HG03097 (cell line): ENCODE results near the gene TMEM91.
"Not testable (repeated sequence)": the region's sequence is repeated elsewhere in the genome, so short reads cannot be mapped to it uniquely, and the experiment has no call there.

Experiments used
- ATAC-seq: cut with Tn5 transposase; IDR thresholded peaks from one replicate; pipeline ENCODE4 v1.9.1; 2021; ENCODE audit not compliant: unreplicated experiment, low FRiP score

TMEM91 gene

GRCh38 chr19:41352609-41353465, 23.5 kb upstream of the TMEM91 start:
- ATAC-seq, result no peak

DNA sequence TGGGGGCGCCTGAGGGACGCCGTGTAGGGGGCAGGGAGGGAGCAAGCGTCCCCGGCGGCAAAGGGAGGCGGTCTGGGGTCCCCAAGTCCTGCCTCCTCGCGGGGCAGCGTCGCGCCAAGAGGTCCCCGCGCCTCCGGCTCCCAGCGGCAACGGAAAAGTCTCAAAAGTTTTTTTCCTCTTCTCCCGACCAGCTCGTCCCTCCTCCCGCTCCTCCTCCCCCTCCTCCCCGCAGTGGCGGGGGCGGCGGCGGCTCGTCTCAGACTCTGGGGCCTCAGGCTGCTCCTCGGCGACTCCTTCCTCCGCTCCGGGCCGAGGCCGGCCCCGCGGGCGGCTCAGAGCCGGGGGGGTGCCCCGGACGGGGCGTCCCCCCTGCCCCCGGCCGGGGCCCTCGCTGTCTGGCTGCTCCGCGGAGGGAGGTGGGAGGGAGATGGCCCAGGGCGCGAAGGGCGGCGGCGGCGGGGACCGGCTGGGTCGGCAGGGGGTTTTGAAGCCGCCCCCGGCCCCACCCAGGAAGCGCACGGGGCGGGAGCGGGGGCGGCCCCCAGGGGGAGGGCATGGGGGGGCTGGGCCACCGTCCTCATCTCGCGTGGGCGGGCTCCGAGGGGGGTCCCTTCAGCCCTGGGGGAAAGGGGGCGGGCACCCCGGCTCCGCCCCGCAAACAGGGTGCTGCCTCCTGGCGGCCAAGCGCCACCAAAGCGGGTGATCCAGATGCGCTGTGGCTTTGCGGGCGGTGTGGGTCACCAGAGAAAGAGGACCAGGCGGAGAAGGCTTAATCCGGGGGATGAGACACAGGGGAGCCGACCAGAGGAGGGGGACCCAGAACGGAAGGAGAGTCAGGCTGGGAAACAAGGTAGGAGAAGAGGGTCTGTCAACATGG, 22.6 kb upstream of the TMEM91 start, which contains the start of gene TGFB1:
TSS of gene TGFB1 (minus strand) at position 457 of the 877 bp plus-strand sequence. CDS start 878 bp downstream, outside the sequence.
- peak; percentile 34 for ATAC-seq

DNA sequence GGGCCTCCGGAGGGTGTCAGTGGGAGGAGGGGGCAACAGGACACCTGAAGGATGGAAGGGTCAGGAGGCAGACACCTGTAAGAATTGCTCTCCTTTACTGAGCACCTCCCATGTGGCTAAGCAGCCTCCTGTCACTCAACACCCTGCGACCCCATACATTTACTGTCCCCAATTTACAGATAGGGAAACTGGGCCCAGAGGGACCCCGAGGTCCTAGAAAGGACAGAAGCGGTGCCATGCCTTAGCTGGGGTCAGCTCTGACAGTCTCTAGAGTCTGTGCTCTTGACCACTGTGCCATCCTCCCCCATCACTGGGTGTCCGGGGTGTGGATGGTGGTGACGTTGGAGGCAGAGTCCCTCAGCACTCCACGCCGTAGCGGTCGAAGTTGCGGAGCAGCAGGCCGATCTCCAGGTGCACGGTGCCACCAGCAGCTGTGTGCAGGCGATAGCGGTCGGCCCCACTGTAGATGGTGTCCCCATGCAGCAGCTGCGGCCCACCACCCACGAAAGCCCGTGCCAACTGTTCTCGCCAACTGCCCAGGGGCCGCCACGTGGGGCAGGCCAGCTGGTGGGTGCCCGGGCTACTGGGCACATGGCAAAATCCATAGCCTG, 21.9 kb upstream of the TMEM91 start:
- no peak for ATAC-seq

DNA sequence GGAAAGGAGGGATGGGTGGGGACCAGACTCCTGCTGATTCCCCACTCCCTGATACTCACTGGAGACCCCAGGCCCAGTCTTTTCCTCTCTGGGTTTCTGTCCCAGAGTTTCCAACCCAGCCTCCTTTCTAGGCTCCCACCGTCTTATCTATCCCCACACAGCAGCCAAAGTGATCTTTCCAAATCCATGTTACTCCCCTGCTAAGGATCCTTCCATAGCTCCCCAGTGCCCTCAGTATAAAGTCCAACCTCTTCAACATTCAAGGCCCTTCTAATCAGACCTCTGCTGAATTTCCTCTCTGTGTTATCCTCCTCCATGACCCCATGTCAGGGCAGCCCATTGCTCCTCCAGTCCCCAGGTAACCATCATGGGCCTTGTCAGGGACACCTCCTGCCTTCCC, 21.3 kb upstream of the TMEM91 start:
- no peak for ATAC-seq

- no peak for ATAC-seq
Observed at GRCh38 chr19:41355802-41356201, 20.5 kb upstream of the TMEM91 start.

GRCh38 chr19:41356984-41357739, 19.2 kb upstream of the TMEM91 start:
- no peak for ATAC-seq

DNA sequence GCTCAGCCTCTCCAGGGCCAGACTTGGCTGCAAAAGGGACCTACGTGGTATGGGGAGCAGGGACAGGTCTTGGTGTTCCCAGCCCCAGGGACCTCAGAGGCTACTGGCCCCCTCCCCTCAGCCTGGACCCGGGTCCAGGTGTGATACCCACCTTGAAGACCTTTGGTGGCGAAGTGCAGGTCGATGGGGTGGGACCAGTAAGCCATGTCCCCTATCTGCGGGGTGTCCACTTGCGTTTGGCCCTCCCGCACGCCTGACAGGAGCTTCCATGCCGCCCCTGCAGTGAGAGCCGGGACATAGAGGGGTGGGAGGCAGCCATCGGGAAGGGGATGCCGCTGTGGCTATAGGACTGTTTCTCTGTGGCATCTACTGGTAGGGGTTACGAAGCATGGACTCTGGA, 18.6 kb upstream of the TMEM91 start:
- ATAC-seq, result no peak

DNA sequence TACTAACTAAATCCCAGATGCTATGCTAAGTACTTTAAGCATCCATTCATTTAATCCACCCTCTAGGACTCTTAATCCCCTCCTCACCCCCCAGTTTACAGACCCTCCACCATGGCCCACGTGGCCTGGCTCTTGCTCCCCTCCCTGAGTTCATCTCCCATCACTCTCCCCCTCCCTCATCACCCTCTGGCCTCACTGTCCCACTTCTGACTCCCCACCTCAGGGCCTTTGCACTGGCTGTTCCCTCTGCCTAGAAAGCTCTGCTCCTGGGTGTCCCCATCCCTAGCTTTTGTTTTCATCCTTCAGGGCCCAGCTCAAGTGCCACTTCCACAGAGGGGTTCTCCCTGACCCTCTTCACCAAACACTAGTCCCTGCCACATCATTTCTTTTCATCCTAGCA, 16.6 kb upstream of the TMEM91 start:
- no peak for ATAC-seq

- ATAC-seq, result no peak
Observed at GRCh38 chr19:41362143-41362847, 14.0 kb upstream of the TMEM91 start.

GRCh38 chr19:41363371-41363752, 13.0 kb upstream of the TMEM91 start:
- ATAC-seq, result peak; percentile 3

- ATAC-seq, result peak; percentile 81
Observed at GRCh38 chr19:41363753-41364523, 12.4 kb upstream of the TMEM91 start, which contains the start of gene B9D2. B9D2 (minus strand) TSS chr19:41364149; CDS start chr19:41363519, 630 bp downstream.

DNA sequence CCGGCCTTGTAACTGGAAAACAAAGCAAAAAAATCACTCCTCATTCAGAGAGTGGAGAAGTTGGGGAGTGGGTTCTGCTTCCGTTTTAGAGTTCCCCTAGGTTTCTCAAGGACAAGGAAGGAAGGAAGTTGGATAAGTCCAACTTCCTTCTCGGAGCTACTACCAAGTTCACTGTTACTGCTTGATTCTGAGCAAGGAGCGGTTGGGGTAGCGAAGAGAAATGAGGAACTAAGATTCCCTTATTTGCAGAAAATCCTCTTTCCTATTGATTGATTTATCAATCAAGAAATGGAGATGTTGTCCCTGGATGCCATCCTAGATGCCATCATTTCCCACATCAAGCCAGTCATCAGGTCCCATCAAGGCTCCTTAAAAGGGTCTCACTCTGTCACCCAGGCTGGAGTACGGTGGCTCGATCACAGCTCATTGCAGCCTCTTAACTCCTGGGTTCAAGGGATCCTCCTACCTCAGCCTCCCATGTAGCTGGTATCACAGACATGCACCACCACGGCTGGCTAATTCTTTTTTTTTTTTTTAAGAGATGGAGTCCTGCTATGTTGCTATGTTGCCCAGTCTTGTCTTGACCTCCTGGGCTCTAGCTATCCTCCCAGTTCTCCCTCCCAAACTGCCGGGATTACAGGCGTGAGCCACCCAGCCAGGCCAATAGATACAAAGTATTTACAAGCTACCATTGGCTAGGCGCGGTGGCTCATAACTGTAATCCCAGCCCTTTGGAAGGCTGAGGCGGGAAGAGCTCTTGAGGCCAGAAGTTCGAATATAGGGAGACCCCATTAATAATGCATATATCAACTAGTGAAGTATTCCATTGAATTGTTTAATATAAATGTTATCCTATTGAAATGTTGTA, 11.6 kb upstream of the TMEM91 start:
- no peak for ATAC-seq

DNA sequence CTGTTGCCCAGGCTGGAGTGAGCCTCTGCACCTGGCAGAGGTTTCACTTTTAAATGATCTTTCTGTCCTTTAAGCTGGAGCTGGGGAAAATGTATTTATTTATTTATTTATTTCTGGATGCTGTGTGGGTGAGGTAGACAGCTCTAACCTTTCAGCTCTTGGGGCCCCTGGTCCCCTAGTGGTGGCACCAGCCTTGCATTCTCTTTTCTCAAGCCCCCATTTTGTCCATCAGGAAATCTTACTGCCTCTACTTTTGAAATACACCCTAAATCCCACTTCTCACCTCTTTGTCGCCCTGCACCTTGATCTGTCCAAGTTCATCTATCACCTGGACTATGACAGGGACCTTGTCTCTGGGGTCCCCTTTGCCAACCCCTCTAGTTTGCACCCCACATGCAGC, 10.2 kb upstream of the TMEM91 start:
- ATAC-seq, result no peak

GRCh38 chr19:41367848-41368301, 8.5 kb upstream of the TMEM91 start:
- ATAC-seq, result no peak

GRCh38 chr19:41369769-41370168, 6.6 kb upstream of the TMEM91 start:
- no peak for ATAC-seq

DNA sequence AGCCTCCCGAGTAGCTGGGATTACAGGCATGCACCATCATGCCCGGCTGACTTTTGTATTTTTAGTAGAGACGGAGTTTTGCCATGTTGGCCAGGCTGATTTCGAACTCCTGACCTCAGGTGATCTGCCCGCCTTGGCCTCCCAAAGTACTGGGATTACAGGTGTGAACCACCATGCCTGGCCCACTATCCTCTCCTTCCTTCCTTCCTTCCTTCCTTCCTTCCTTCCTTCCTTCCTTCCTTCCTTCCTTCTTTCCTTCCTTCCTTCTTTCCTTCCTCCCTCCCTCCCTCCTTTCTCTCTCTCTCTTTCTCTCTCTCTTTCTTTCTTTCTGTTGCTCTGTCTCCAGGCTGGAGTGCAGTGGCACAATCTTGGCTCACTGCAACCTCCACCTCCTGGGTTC, 5.2 kb upstream of the TMEM91 start:
- ATAC-seq, result not testable (repeated sequence)

GRCh38 chr19:41371541-41371940, 4.8 kb upstream of the TMEM91 start:
- no peak for ATAC-seq

DNA sequence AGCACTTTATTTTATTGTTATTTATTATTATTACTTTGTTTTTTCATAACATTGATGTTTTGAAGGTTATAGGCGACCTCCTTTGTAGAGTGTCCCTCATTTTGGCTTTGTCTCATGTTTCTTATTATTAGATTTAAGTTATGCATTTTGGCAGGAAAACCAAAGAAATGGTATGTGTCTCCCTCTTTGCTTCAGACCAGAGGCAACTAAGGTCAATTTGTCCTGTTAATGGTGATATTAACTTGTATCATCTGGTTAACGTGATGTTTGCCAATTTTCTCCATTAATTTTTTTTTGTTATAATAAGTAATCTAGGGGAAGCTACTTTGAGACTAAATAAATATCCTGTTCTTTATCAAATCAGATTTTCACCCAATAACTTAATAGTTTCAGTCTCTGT, 3.8 kb upstream of the TMEM91 start:
- no peak for ATAC-seq
